Kidney (tissue), 14 donors: ENCODE measurements around the gene OTOS. TPM values are rescaled to one million over a fixed set of nuclear protein-coding genes. Genes with fewer than 3 reads are reported as not detected.

Source experiments
- DNase-seq, 5 donors: peaks; one replicate each; pipeline ENCODE4 v3.0.0-alpha.2; 2013 to 2020
- FAIRE-seq: peaks from 2 replicates; lab custom pipeline; 2012; peaks lifted over from hg19 to GRCh38; lab: Jason Lieb, UNC
- H3K27ac ChIP-seq, 2 donors: one replicate each; pipeline ENCODE4 v1.7.0; 2013; ENCODE audit warnings: low read depth in 2 of 2, low read length in 2 of 2, inconsistent platforms in 1 of 2
- H3K27me3 ChIP-seq: one replicate; pipeline ENCODE4 v1.7.1; 2013; ENCODE audit warnings: low read length, inconsistent platforms; ENCODE audit not compliant: control insufficient read depth, insufficient read depth
- H3K36me3 ChIP-seq, 3 donors: one replicate each; pipeline versions ENCODE4 v1.7.0 to v1.7.1; 2013; ENCODE audit warnings: low read length in 3 of 3, control low read depth in 1 of 3, inconsistent platforms in 1 of 3; ENCODE audit not compliant: insufficient read depth in 3 of 3, control insufficient read depth in 2 of 3
- H3K4me1 ChIP-seq, 3 donors: one replicate each; pipeline versions ENCODE4 v1.7.0 to v1.7.1; 2013; ENCODE audit warnings: low read length in 3 of 3, inconsistent platforms in 1 of 3, low read depth in 1 of 3; ENCODE audit not compliant: control insufficient read depth in 2 of 3, insufficient read depth in 2 of 3
- H3K4me3 ChIP-seq, 3 donors: one replicate each; pipeline versions ENCODE4 v1.7.0 to v1.8.1; 2013; ENCODE audit warnings: low read length in 3 of 3, control low read depth in 1 of 3, inconsistent platforms in 1 of 3
- H3K9ac ChIP-seq, 3 donors: one replicate each; pipeline versions ENCODE4 v1.7.0 to v1.7.1; 2013; ENCODE audit warnings: low read length in 3 of 3, control low read depth in 1 of 3, inconsistent platforms in 1 of 3
- H3K9me3 ChIP-seq, 3 donors: one replicate each; pipeline versions ENCODE4 v1.7.0 to v1.7.1; 2013; ENCODE audit warnings: low read length in 3 of 3, control low read depth in 1 of 3, inconsistent platforms in 1 of 3; ENCODE audit not compliant: control insufficient read depth in 2 of 3, insufficient read depth in 1 of 3
- CTCF ChIP-seq: IDR thresholded peaks from 3 replicates; pipeline ENCODE4 v1.5.1; 2012; ENCODE audit warnings: mild to moderate bottlenecking, moderate library complexity, borderline replicate concordance; ENCODE audit not compliant: insufficient read depth; ENCODE audit errors: extremely low read depth
- intact Hi-C: fragments of 100-400 bp; cut with DNase I; formaldehyde crosslinking; loops from one replicate; pipeline ENCODE4 v1.11.1; 2022
- polyA plus RNA-seq: library from polyadenylated mRNA; stranded (reverse); fragments of 350-450 nt; fragmentation: Illumina TruSeq; extraction: RNeasy Lipid Tissue Mini Kit (QIAGEN cat#74804); gene quantifications from one replicate; pipeline ENCODE4 v1.2.3, GENCODE V29; 2014; ENCODE audit warnings: low read depth, low replicate concordance; ENCODE audit not compliant: insufficient read depth
- total RNA-seq: library from RNA; stranded (reverse); fragmentation: NEBNext Ultra II Directional; extraction: Animal tissue kit (Norgen Biotek cat#: 25700); gene quantifications from one replicate; pipeline ENCODE4 v1.2.1, GENCODE V29; 2021
- donor health status: control.
- donor health status: control.
- donor health status: control.
- donor health status: control.
- donor health status: control.
- donor health status: DM: yes; HTN: yes; CAD: no.
- donor health status: Normal renal cell carcinoma (clear cell type).

Gene OTOS
- total and polyA plus RNA-seq, 2 donors from 2014 or later = 1.5 to 4.6 TPM

- intact Hi-C loops = no loop called here
- H3K4me3 ChIP-seq = no peak overlapping the region
- no peaks in the 10 kb centered on the region for H3K27me3 ChIP-seq
- peaks cover 0 to 7% (median 0%) of the 10 kb centered on the region in 3 donors for H3K36me3 ChIP-seq
- H3K9ac ChIP-seq = no peak overlapping the region
- no peak for TF ChIP-seq CTCF
- H3K27ac ChIP-seq = no peak overlapping the region
- no peak for FAIRE-seq
- DNase-seq = peak in 2 of 5 donors; percentile 6 to 54
- H3K9me3 ChIP-seq = no peaks in the 10 kb centered on the region
- H3K4me1 ChIP-seq = no peaks in the 10 kb centered on the region
Measured at GRCh38 chr2:240123821-240124650, 16.4 kb downstream of the OTOS start.

GRCh38 chr2:240121675-240122074, 18.8 kb downstream of the OTOS start:
- Histone ChIP-seq H3K27me3 (no peaks in the 10 kb centered on the region), H3K27ac (no peak overlapping the region), H3K4me3 (no peak overlapping the region), H3K9ac (no peak overlapping the region), H3K4me1 (no peaks in the 10 kb centered on the region), H3K36me3 (peaks cover 0 to 3% (median 0%) of the 10 kb centered on the region in 3 donors), H3K9me3 (no peaks in the 10 kb centered on the region)
- TF ChIP-seq CTCF = no peak
- FAIRE-seq = no peak
- intact Hi-C loops = no loop called here
- peak in 2 of 5 donors; percentile 1 to 41 for DNase-seq

- Histone ChIP-seq H3K27me3 (no peaks in the 10 kb centered on the region), H3K27ac (no peak overlapping the region), H3K36me3 (no peaks in the 10 kb centered on the region), H3K4me1 (no peaks in the 10 kb centered on the region), H3K9me3 (no peaks in the 10 kb centered on the region), H3K9ac (no peak overlapping the region), H3K4me3 (no peak overlapping the region)
- intact Hi-C loops = no loop called here
- TF ChIP-seq CTCF = no peak
- FAIRE-seq (no peak), DNase-seq (peak in 1 of 5 donors; percentile 3)
Measured at GRCh38 chr2:240121190-240121589, 19.3 kb downstream of the OTOS start.

DNA sequence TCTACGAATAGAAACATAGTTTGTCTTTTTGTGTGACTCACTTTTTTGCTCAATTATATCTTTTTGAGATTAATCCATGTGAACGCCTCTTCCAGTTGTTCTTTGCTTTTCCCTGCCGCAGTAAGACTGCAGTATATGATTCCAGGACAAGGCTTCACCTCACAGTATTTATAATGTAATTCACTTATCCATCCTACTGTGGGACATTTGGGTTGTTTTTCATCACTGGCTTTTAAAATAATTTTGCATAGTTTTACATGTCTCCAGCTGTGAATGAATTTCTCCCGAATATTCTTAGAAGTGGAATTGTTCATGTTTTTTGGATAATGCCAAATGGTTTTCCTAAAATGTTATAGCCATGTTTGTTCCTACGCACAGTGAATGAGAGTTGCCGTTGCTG, 26.2 kb downstream of the OTOS start:
- no peaks in the 10 kb centered on the region for H3K27me3 ChIP-seq
- H3K9ac ChIP-seq = no peak overlapping the region
- intact Hi-C loops = no loop called here
- H3K36me3 ChIP-seq = no peaks in the 10 kb centered on the region
- no peak for DNase-seq
- no peak overlapping the region for H3K4me3 ChIP-seq
- H3K4me1 ChIP-seq = no peaks in the 10 kb centered on the region
- no peak overlapping the region for H3K27ac ChIP-seq
- no peaks in the 10 kb centered on the region for H3K9me3 ChIP-seq
- no peak for FAIRE-seq
- TF ChIP-seq CTCF = no peak
